COLO668 (cell line): Measurements from ENCODE around the gene SLC25A11.

Source experiments
- DNase-seq: peaks from one replicate; lab custom pipeline; 2025; ENCODE audit not compliant: unreplicated experiment; lab: John Stamatoyannopoulos, UW

The SLC25A11 gene

GRCh38 chr17:4896332-4897197 lies 43.3 kb downstream of the SLC25A11 start:
- no peak for DNase-seq

- no peak for DNase-seq
These were observed 44.1 kb downstream of the SLC25A11 start for GRCh38 chr17:4895657-4896331.

- DNase-seq = no peak
These were observed 44.7 kb downstream of the SLC25A11 start for GRCh38 chr17:4895121-4895520.

GRCh38 chr17:4893721-4894560 lies 45.9 kb downstream of the SLC25A11 start:
- no peak for DNase-seq

GRCh38 chr17:4893272-4893671 lies 46.6 kb downstream of the SLC25A11 start:
- no peak for DNase-seq

GRCh38 chr17:4892499-4893221 lies 47.2 kb downstream of the SLC25A11 start:
- no peak for DNase-seq

- no peak for DNase-seq
These were observed 48.1 kb downstream of the SLC25A11 start for GRCh38 chr17:4891411-4892410.

- DNase-seq = no peak
These were observed 52.3 kb downstream of the SLC25A11 start for GRCh38 chr17:4887581-4887980.
